Panc1 (cell line): ENCODE measurements around the gene TMEM200B. TPM values are rescaled to one million over a fixed set of nuclear protein-coding genes. Genes with fewer than 3 reads are reported as not detected.
A peak's percentile ranks its signal among the peaks of the same experiment; 100 is the strongest.
"Not testable (repeated sequence)": the region's sequence is repeated elsewhere in the genome, so short reads cannot be mapped to it uniquely, and the experiment has no call there.

Source experiments
- ATAC-seq: fragments of 200-7000 bp; cut with Tn5 transposase; 2 replicates; pipeline ENCODE4 v1.9.1; 2020; ENCODE audit warnings: mild to moderate bottlenecking, moderate library complexity
- BruUV-seq: library from RNA; stranded (reverse); fragments of 400-500 nt; replicated peaks from 2 replicates; lab custom pipeline; 2021; lab: Mats Ljungman, UMichigan
- CTCF ChIA-PET: fragments of 300-600 bp; sonication (Branson Sonifier 250); formaldehyde crosslinking; loops from one replicate; lab custom pipeline; 2022; ENCODE audit warnings: antibody characterized with exemption; lab: Charles Lee
- POLR2A ChIA-PET: fragments of 300-600 bp; sonication (Branson Sonifier 250); formaldehyde crosslinking; loops from one replicate; lab custom pipeline; 2022; ENCODE audit warnings: antibody characterized with exemption; lab: Charles Lee
- DNase-seq: peaks from one replicate; pipeline ENCODE4 v3.0.0-alpha.2; 2010; ENCODE audit warnings: low read depth, low spot score
- H3K27ac ChIP-seq: 2 replicates; pipeline ENCODE4 v1.5.1; 2011; ENCODE audit warnings: mild to moderate bottlenecking, low read length, inconsistent platforms
- H3K27me3 ChIP-seq: fragments of 200-500 bp; sonication (Bioruptor generic); 2 replicates; pipeline ENCODE4 v1.6.0; 2014; ENCODE audit warnings: low read length, inconsistent platforms; ENCODE audit not compliant: control insufficient read depth, insufficient read depth
- H3K36me3 ChIP-seq: fragments of 200-500 bp; sonication (Bioruptor generic); 2 replicates; pipeline ENCODE4 v1.5.1; 2014; ENCODE audit warnings: inconsistent platforms, mild to moderate bottlenecking, low read length, moderate library complexity; ENCODE audit not compliant: control insufficient read depth, insufficient read depth
- H3K4me1 ChIP-seq: 2 replicates; pipeline ENCODE4 v1.5.1; 2011; ENCODE audit warnings: inconsistent platforms, mild to moderate bottlenecking, low read length, moderate library complexity; ENCODE audit not compliant: control insufficient read depth, insufficient read depth
- H3K4me3 ChIP-seq, 2 experiments: 2 replicates each; pipeline ENCODE4 v1.5.1; 2011 to 2012; ENCODE audit warnings: low read depth in 2 of 2, low read length in 2 of 2, mild to moderate bottlenecking in 2 of 2, inconsistent platforms in 1 of 2, moderate library complexity in 1 of 2
- H3K9me3 ChIP-seq: fragments of 200-500 bp; sonication (Bioruptor generic); 2 replicates; pipeline ENCODE4 v1.5.1; 2014; ENCODE audit warnings: low read depth, mild to moderate bottlenecking, inconsistent platforms, low read length, moderate library complexity; ENCODE audit not compliant: control insufficient read depth, insufficient read depth
- POLR2AphosphoS5 ChIP-seq: IDR thresholded peaks from 2 replicates; pipeline ENCODE4 v1.6.1; 2012; ENCODE audit warnings: mild to moderate bottlenecking, low read depth, low read length, moderate library complexity
- SIN3A ChIP-seq: IDR thresholded peaks from 2 replicates; pipeline ENCODE4 v1.6.1; 2012; ENCODE audit warnings: low read depth, mild to moderate bottlenecking, low read length, moderate library complexity, borderline replicate concordance; ENCODE audit not compliant: insufficient read depth
- TCF7L2 ChIP-seq: IDR thresholded peaks from 2 replicates; pipeline ENCODE4 v1.6.1; 2011; ENCODE audit warnings: mild to moderate bottlenecking, low read depth, low read length, inconsistent platforms
- in situ Hi-C: cut with HindIII; loops from 2 replicates; pipeline ENCODE4 v1.10.0; 2016; ENCODE audit warnings: low sequenced_read_pairs, low pct_unique_long_range_greater_than_20kb
- intact Hi-C: fragments of 100-400 bp; cut with micrococcal nuclease; formaldehyde crosslinking; loops from one replicate; pipeline ENCODE4 v1.10.0; 2022; ENCODE audit not compliant: unreplicated experiment
- total RNA-seq: library from RNA; stranded (reverse); gene quantifications from one replicate; pipeline ENCODE4 v1.2.1, GENCODE V29; 2021; ENCODE audit not compliant: unreplicated experiment
- TF ChIP-seq, protein P1 (sequence below), 2 experiments: IDR thresholded peaks; 2 replicates each; pipeline ENCODE4 v1.6.1; 2011 to 2012; ENCODE audit warnings: low read depth in 2 of 2, control low read depth in 1 of 2, low read length in 1 of 2, mild to moderate bottlenecking in 1 of 2, moderate library complexity in 1 of 2; ENCODE audit not compliant: insufficient read depth in 1 of 2
- TF ChIP-seq, protein P2 (sequence below): fragments of 450-650 bp; IDR thresholded peaks from 2 replicates; pipeline ENCODE4 v1.5.1; 2017; ENCODE audit warnings: mild to moderate bottlenecking

TMEM200B gene
- total RNA-seq, 1 experiment from 2014 or later = 2.1 TPM

DNA sequence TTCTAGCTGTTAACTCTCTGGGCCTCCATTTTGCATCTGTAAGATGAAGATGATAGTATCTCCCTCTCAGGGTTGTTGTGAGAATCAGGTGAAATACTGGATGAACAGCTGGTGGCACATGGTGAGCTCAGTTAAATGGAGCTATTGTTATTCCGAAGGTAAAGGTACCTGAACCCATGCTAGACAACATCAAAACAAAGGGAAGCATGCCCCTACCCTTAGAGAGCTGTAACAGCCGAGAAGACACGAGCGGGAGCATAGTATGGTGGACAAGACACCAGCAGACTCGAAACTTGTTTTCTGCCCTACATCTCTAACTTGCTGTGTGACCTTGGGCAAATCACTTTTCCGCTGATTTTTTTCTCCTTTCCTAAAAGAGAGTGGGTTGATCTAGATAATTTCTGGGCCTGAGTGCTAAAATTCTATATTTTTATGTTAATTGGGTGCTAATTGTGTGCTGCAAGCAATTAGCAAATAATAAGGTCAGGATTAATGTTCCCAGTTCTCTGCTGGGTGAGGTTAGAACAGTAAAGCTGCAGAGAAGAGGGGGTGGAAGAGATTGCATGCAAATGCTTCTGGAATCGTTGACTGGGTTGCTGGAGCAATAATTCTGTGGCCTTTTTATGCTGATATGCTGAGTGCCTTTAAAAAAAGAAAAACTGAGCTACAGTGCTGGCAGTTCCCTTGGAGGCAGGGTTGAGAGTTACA, 10.8 kb downstream of the TMEM200B start:
- no TSS peak for BruUV-seq
- H3K9me3 ChIP-seq = no peaks in the 10 kb centered on the region
- no peak overlapping the region for H3K27ac ChIP-seq
- intact Hi-C loops = no loop called here
- H3K36me3 ChIP-seq = no peaks in the 10 kb centered on the region
- CTCF ChIA-PET = no interaction called here
- H3K27me3 ChIP-seq = no peaks in the 10 kb centered on the region
- no peak for DNase-seq
- no peak overlapping the region for H3K4me3 ChIP-seq
- in situ Hi-C loops = no loop called here
- TF ChIP-seq POLR2AphosphoS5 (no peak), TCF7L2 (no peak), SIN3A (no peak)
- TF ChIP-seq, protein P1, sequence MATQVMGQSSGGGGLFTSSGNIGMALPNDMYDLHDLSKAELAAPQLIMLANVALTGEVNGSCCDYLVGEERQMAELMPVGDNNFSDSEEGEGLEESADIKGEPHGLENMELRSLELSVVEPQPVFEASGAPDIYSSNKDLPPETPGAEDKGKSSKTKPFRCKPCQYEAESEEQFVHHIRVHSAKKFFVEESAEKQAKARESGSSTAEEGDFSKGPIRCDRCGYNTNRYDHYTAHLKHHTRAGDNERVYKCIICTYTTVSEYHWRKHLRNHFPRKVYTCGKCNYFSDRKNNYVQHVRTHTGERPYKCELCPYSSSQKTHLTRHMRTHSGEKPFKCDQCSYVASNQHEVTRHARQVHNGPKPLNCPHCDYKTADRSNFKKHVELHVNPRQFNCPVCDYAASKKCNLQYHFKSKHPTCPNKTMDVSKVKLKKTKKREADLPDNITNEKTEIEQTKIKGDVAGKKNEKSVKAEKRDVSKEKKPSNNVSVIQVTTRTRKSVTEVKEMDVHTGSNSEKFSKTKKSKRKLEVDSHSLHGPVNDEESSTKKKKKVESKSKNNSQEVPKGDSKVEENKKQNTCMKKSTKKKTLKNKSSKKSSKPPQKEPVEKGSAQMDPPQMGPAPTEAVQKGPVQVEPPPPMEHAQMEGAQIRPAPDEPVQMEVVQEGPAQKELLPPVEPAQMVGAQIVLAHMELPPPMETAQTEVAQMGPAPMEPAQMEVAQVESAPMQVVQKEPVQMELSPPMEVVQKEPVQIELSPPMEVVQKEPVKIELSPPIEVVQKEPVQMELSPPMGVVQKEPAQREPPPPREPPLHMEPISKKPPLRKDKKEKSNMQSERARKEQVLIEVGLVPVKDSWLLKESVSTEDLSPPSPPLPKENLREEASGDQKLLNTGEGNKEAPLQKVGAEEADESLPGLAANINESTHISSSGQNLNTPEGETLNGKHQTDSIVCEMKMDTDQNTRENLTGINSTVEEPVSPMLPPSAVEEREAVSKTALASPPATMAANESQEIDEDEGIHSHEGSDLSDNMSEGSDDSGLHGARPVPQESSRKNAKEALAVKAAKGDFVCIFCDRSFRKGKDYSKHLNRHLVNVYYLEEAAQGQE (IDR thresholded peaks at IDR 0.05; ENCODE audit: insufficient read depth in 1 of 2, low read depth in 2 of 2, low read length in 1 of 2) = no peak
- TF ChIP-seq, protein P2, sequence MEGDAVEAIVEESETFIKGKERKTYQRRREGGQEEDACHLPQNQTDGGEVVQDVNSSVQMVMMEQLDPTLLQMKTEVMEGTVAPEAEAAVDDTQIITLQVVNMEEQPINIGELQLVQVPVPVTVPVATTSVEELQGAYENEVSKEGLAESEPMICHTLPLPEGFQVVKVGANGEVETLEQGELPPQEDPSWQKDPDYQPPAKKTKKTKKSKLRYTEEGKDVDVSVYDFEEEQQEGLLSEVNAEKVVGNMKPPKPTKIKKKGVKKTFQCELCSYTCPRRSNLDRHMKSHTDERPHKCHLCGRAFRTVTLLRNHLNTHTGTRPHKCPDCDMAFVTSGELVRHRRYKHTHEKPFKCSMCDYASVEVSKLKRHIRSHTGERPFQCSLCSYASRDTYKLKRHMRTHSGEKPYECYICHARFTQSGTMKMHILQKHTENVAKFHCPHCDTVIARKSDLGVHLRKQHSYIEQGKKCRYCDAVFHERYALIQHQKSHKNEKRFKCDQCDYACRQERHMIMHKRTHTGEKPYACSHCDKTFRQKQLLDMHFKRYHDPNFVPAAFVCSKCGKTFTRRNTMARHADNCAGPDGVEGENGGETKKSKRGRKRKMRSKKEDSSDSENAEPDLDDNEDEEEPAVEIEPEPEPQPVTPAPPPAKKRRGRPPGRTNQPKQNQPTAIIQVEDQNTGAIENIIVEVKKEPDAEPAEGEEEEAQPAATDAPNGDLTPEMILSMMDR = no peak
- POLR2A ChIA-PET = interaction anchor here (0.6 kb wide), 1 partner anchor 336 kb away, joined by 6 read pairs; no protein-coding TSS in a partner anchor
- H3K4me1 ChIP-seq = no peaks in the 10 kb centered on the region
- no peak for ATAC-seq

DNA sequence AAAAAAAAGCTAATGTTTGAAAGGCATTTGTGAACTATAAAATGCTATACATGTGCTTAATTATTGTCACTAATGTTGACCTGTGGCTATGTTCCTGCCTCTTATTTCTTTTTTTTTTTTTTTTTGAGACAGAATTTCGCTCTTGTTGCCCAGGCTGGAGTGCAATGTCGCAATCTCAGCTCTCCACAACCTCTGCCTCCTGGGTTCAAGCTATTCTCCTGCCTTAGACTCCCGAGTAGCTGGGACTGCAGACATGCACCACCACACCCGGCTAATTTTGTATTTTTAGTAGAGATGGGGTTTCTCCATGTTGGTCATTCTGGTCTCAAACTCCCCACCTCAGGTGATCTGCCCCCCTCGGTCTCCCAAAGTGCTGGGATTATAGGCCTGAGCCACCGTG, 15.7 kb downstream of the TMEM200B start:
- H3K4me3 ChIP-seq, DNase-seq, H3K27me3 ChIP-seq, H3K4me1 ChIP-seq, H3K27ac ChIP-seq, BruUV-seq, ATAC-seq, H3K36me3 ChIP-seq, H3K9me3 ChIP-seq, intact Hi-C loops, in situ Hi-C loops: not testable (repeated sequence)
- ChIA-PET CTCF (interaction anchor here (0.7 kb wide), 1 partner anchor 13 kb away, joined by 14 read pairs; no protein-coding TSS in a partner anchor), POLR2A (interaction anchor here (0.6 to 1.0 kb wide), 4 partner anchors 17 to 145 kb away, joined by 4 to 17 read pairs (median 8); partner anchors contain the start of gene SRSF4)

DNA sequence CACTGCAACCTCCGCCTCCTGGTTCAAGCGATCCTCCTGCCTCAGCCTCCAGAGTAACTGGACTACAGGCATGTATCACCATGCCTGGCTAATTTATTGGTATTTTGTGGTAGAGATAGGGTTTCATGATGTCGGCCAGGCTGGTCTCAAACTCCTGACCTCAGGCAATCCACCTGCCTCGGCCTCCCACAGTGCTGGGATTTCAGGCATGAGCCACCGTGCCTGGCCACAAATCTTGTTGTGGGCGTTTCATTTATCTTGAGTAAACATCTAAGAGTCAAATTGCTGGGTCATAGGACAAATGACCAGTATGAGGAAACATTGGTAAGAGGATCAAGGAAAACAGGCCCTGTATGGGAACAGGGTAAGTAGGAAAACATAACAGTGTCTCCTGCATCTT, 17.9 kb downstream of the TMEM200B start:
- POLR2A ChIA-PET = no interaction called here
- TF ChIP-seq, protein P1 (IDR thresholded peaks at IDR 0.05; ENCODE audit: insufficient read depth in 1 of 2, low read depth in 2 of 2, low read length in 1 of 2) = no peak
- TF ChIP-seq SIN3A (no peak), TCF7L2 (no peak), POLR2AphosphoS5 (no peak)
- TF ChIP-seq, protein P2 = no peak
- DNase-seq = peak; percentile 24
- intact Hi-C loops (no loop called here), in situ Hi-C loops (no loop called here)
- H3K36me3 ChIP-seq = no peaks in the 10 kb centered on the region
- H3K4me1 ChIP-seq = 0 out of 2 replicates have a peak, but pooled peaks cover 3% of the 10 kb centered on the region
- ATAC-seq = peak; percentile 77; the same call in 1 of the 2 replicates
- CTCF ChIA-PET = no interaction called here
- no peak overlapping the region for H3K4me3 ChIP-seq
- BruUV-seq = no TSS peak
- no peaks in the 10 kb centered on the region for H3K9me3 ChIP-seq
- H3K27ac ChIP-seq = no peak overlapping the region
- H3K27me3 ChIP-seq = no peaks in the 10 kb centered on the region
